Measurements from ENCODE around the gene SMIM13. TPM values are rescaled to one million over a fixed set of nuclear protein-coding genes. Genes with fewer than 3 reads are reported as not detected.

SMIM13 gene
- total RNA-seq, 1 donor from 2014 or later = 12.3 TPM

GRCh38 chr6:11179088-11179418 is 85.4 kb downstream of the SMIM13 start:
- intact Hi-C loops (cut with micrococcal nuclease) = no loop called here

DNA sequence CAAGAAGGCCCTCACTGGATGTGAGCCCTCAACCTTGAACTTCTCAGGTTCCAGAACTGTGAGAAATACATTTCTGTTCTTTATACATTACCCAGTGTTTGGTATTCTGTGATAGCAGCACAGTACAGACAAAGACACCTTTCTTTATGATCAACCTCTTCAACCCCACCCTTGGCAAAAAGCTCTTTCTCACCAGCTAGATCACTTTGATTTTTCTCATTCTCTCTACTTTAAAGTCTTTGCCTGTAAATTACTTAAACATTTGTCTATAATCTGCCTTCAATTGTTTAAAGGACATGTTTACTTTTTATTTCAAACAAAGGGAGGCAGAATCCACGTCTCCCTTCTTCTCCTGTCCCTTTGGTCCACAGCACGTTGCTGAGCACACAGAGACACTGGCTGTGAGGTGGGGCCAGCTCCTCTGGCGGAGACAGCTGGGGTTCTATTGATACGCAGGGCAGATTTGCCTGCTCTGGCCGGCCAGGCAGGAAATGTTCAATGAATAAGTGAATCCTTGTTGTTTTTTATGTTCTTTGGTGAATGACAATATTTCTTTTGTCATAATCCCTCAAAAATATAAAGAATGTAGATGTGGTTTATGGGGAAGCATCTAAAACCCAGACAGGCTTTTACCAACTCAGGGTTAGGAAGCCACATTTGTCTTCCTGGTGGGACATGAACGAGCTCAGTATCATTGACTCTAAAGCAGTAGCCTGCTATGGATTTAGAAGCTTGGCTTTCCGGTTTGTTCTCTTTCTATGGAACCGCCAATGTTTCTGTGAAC is 86.0 kb downstream of the SMIM13 start:
- H3K36me3 ChIP-seq = peaks cover 12% of the 10 kb centered on the region
- DNase-seq = no peak
- H3K27ac ChIP-seq (replicated peaks) = peak overlapping the region; percentile 6
- intact Hi-C loops (cut with micrococcal nuclease) = no loop called here
- no peaks in the 10 kb centered on the region for H3K27me3 ChIP-seq (ENCODE audit: low read depth)
- H3K4me3 ChIP-seq = no peak overlapping the region
- no peaks in the 10 kb centered on the region for H3K4me1 ChIP-seq
- peaks cover 23% of the 10 kb centered on the region for H3K9me3 ChIP-seq (replicated peaks)
- no peak for TF ChIP-seq CTCF (IDR thresholded peaks at IDR 0.05; ENCODE audit: borderline replicate concordance)

More at GRCh38 chr6:11179088-11179418, 85.4 kb downstream of the SMIM13 start:
- no peak for DNase-seq
- H3K4me1 ChIP-seq = no peaks in the 10 kb centered on the region
- no peak for TF ChIP-seq CTCF (IDR thresholded peaks at IDR 0.05; ENCODE audit: borderline replicate concordance)
- H3K36me3 ChIP-seq = peaks cover 6% of the 10 kb centered on the region
- H3K9me3 ChIP-seq (replicated peaks) = peaks cover 23% of the 10 kb centered on the region
- no peak overlapping the region for H3K4me3 ChIP-seq
- H3K27me3 ChIP-seq (ENCODE audit: low read depth) = no peaks in the 10 kb centered on the region
- no peak overlapping the region for H3K27ac ChIP-seq (replicated peaks)

GRCh38 chr6:11181478-11182136 is 88.0 kb downstream of the SMIM13 start:
- H3K36me3 ChIP-seq = peaks cover 31% of the 10 kb centered on the region
- no peaks in the 10 kb centered on the region for H3K4me1 ChIP-seq
- H3K4me3 ChIP-seq = no peak overlapping the region
- intact Hi-C loops (cut with micrococcal nuclease) = no loop called here
- H3K9me3 ChIP-seq (replicated peaks) = peaks cover 23% of the 10 kb centered on the region
- H3K27ac ChIP-seq (replicated peaks) = no peak overlapping the region
- TF ChIP-seq CTCF (IDR thresholded peaks at IDR 0.05; ENCODE audit: borderline replicate concordance) = no peak
- no peaks in the 10 kb centered on the region for H3K27me3 ChIP-seq (ENCODE audit: low read depth)
- DNase-seq = no peak

DNA sequence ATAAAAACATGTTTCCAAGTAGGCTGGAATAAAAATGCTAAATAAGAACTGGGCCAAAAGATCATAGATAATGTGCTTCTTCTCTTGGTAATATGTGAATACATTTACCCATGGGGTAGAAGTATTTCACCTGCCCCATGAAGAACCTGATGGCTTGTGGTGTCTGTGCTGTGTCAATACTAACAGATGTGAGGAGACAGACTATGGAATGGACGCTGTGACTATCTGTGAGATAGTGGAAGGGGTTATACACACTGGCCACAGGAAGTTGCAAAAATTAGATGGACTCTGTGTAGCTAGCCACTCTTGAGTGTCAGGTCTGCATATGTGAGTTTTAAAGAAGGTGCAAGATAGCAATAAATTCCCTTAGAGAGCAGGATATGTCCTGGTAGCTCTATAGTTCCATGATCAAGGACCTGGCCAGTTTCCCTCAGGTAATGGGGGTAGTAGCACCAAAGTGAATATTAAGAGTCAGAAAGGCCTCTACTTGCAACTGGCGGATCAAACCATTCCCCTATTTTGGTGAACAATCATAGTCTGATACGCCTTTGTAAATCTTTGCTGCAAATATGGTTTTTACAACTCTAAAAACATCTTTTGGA is 90.2 kb downstream of the SMIM13 start:
- TF ChIP-seq CTCF (IDR thresholded peaks at IDR 0.05; ENCODE audit: borderline replicate concordance) = no peak
- Histone ChIP-seq H3K27me3 (ENCODE audit: low read depth) (no peaks in the 10 kb centered on the region), H3K4me1 (no peaks in the 10 kb centered on the region), H3K4me3 (no peak overlapping the region), H3K9me3 (replicated peaks) (peaks cover 23% of the 10 kb centered on the region), H3K36me3 (peaks cover 51% of the 10 kb centered on the region), H3K27ac (replicated peaks) (no peak overlapping the region)
- intact Hi-C loops (cut with micrococcal nuclease) = no loop called here
- no peak for DNase-seq

DNA sequence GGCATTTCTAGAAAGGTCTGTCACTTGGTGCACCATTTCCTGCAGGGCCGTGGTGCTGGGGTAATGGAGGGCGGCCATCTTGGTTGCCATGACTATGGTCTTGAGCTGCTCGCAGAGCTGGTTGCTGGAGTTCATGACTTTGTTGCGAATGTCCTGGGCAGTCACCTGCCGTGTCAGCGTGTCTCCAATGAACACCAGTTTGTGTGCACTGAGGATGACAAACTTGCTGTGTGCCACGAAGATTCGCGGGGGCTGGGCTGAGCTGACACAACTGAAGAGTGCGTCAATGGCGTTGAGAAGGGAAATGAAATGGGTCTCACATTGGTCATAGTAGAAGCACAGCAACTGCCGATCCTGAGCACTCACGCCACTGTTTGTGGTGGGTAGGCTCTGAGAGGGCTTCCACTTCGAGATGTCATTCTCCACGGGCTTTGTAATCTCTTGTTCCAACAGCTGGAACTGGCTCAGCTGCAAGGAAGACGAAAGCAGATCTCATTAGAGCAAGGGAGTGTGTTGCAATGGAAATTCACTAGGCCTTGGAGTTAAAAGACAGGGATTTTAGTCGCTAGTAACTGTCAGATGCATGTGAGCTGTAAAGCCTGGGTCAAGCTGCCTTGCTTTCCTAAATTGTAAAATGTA is 91.7 kb downstream of the SMIM13 start:
- Histone ChIP-seq H3K4me3 (no peak overlapping the region), H3K27me3 (ENCODE audit: low read depth) (no peaks in the 10 kb centered on the region), H3K4me1 (no peaks in the 10 kb centered on the region), H3K9me3 (replicated peaks) (peaks cover 12% of the 10 kb centered on the region), H3K27ac (replicated peaks) (no peak overlapping the region), H3K36me3 (peaks cover 66% of the 10 kb centered on the region)
- DNase-seq = no peak
- TF ChIP-seq CTCF (IDR thresholded peaks at IDR 0.05; ENCODE audit: borderline replicate concordance) = no peak
- intact Hi-C loops (cut with micrococcal nuclease) = no loop called here
